ENCODE data around the gene MXRA7.

Gene MXRA7

DNA sequence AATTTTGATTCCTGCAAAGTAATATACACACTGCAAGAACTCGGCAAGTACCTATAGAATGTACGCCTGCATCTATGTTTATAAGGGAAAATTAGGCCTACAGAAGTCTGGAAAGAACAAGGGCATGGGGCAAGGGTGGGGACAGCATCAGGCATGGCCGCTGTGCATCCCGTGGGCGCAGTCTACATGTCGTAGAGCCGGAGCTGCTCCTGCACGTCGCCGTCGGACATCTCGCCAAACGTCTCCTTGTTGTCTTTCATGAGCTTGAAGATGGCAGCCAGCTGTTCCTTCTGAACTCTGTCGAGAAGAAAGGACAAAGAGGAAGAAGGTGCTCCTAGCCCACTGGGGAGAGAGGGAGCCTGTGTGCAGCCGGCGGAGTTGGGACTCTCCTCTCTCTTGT is 33.4 kb downstream of the MXRA7 start:
- no peak for DNase-seq (ENCODE audit: low spot score)

DNA sequence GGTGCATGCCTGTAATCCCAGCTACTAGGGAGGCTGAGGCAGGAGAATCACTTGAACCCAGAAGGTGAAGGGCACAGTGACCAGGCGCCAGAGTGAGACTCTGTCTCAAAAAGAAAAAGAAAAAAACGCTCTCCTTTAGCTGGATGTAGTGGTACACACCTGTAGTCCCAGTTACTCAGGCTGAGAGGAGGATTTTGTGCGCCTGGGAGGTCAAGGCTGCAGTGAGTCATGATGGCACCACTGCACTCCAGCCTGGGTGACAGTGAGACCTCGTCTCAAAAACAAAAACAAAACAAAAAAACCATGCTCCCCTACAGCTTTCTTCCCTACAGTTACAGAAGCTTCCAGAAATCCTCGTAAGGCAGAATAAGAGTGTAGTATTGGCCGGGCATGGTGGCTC is 34.1 kb downstream of the MXRA7 start:
- DNase-seq (ENCODE audit: low spot score): no peak

DNA sequence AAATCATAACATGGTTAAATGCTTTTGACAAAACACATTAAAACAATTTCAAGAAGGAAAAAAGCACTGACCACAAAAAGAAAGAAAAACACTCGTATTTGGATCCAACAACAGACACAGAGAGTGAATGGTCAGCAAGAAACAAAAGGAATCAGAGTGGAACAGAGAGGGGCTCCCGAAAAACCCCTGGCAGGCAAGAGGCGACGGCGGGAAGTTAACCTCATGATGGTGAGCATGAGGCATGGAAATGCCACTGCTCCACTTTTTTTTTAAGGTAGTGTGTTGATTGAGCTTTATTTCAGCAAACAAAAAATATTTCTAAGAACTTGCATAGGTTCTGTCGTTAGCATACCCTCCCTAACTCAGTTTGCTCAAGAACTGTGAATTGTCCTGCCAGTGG is 35.1 kb downstream of the MXRA7 start:
- DNase-seq (ENCODE audit: low spot score): no peak

DNA sequence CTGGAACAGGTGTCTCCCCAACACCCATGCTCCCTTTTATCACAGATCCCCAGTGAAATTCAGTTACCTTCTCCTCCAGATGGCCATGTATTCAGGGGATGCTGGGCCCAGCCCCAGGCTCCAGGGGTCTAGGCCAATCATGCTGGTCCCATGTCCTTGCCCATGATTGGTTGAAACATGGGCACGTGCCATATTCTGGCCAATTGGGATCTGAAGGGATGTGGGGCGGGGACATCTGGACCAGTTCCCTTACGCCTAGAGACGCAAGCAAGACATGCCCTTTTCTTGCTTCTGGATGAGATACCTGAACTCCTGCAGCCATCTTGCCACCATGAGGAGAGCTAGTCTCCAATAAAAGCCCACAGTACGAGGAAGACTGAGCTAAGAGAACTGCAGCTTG is 36.2 kb downstream of the MXRA7 start:
- DNase-seq (ENCODE audit: low spot score): no peak

DNA sequence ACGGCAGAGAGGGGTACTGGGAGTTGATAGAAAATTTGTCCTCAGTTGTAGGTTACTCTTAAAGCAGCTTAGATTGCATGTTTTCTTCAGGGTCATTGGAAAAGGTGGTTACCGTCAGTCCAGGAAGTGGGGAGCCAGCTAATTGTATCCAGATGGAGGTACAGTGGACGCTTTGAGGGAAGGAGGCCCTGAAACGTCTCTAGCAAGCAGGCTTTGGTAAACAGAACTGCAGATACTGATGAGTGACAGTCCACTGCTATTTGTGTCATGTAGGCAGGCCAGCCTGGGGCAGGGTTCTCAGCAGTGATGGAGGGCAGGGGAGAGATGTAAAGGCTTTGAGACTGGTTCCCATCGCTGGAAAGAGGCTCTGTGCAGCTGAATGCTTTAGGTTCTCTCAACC is 37.0 kb downstream of the MXRA7 start:
- DNase-seq (ENCODE audit: low spot score): no peak

DNA sequence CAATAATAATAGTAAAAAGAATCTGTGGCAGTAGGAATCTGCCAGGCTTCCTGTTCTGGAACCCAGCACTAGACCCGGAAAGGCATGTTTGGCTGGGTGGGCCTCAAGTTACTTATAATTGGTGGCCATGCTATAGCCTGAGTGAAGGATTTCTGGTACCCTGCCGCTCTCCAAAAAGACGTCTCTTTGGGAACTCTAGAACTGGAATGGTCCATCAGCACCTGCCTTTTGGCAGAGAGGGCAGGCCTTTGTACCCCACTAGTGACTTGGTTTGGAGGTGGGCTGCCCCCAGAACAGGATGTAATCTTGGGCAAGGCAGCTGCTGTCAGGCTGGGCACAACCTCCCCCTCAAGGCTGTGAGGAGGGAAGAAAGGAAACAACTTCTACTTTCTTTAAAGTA is 37.9 kb downstream of the MXRA7 start:
- no peak for DNase-seq (ENCODE audit: low spot score)

DNA sequence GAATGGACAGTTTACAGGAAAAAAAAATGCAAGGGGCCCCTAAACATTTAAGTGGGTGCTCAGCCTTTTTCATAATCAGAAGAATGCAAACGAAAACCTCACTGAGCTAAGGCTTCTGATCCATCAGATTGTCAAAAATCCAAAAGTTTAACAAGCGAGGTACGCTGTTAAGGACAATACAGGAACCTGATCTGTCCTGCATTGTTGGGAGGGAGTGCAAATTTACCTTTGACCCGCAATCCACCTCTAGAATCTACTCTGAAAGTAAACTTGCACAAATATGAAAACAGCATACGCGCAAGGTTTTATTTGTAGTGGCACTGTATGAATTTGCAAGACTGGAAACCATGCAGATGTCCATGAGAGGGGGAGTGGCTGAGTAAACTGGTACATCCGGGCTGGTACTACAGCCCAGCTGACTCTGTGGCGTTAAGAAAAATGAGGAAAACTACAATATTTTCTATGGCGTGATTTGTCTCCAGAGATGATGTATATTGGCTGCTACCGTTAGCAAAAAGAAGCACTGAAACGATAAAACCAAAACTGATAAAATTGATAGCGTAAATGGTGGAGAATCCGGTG is 38.4 kb downstream of the MXRA7 start:
- DNase-seq (ENCODE audit: low spot score): no peak

DNA sequence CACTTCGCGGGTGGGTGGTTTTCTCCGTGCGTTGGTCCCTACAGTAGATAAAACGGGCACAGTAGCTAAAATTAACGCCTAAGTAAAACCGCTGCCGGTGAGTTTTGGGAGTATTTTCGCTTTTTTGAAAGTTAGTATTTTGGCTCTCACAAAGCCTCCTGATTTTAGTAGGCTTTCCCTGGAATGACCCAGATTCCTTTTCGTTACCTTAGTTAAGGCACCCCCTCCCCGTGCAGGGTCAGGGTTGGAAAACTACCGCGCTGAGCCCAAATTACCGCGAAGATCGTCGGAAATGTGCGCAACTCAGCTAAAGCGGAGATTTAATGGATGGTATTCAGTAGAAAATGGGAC is 38.9 kb downstream of the MXRA7 start:
- DNase-seq (ENCODE audit: low spot score): no peak

DNA sequence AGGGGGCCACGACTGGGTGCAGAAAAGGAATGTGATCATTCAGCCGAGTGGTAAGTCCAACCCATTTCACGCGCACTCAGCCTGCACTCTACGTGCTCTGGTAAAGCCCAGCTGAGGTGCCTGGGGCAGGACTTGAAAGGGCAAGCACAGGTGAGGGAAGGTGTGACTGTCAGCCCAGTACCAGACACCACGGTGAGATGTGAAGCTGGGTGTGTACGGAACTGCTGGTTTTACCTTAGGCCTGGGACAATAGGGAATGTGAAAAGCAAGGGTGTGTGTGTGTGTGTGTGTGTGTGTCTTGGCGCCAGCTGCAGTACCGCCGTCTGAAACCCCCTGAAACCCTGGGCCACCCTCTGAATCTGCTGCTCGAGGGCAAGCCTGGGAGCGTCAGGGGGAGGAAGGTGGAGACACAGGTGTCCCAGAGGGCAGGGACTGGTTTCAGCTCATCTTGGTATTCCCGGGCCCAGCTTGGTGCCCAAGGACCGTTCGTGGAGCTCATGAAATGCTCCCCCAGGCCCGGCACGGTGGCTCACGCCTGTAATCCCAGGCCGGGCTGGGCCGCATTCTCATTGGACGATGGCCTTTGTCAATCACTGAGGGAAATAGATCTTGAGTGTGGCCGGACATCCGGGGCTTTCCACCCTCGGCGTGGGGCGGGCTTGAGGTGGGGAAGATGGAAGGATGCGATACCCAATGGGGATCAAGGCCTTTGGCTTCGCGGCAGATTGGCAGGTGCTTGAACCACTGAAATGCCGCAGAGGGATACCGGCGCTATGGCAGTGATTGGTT is 39.4 kb downstream of the MXRA7 start:
- DNase-seq (ENCODE audit: low spot score): peak; percentile 100

DNA sequence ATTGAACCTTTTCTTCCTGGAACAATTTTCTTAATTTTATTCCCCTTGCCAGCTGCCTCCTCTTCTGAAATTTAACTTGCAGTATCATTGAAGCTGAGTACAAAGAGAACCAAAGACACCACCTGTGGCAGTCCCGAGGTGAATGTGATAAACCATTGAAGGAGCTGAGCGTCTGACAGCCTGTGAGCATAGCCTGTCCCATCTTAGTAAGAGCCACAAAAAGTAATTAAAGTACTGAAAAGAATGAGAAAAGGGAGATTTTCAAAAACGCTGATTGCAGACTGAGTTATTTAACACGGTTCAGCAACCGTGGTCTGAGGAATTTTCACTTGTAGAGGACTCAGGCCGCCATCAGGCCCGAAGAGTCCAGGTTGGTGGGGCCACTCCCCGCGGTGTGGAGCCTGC is 40.0 kb downstream of the MXRA7 start:
- no peak for DNase-seq (ENCODE audit: low spot score)

DNA sequence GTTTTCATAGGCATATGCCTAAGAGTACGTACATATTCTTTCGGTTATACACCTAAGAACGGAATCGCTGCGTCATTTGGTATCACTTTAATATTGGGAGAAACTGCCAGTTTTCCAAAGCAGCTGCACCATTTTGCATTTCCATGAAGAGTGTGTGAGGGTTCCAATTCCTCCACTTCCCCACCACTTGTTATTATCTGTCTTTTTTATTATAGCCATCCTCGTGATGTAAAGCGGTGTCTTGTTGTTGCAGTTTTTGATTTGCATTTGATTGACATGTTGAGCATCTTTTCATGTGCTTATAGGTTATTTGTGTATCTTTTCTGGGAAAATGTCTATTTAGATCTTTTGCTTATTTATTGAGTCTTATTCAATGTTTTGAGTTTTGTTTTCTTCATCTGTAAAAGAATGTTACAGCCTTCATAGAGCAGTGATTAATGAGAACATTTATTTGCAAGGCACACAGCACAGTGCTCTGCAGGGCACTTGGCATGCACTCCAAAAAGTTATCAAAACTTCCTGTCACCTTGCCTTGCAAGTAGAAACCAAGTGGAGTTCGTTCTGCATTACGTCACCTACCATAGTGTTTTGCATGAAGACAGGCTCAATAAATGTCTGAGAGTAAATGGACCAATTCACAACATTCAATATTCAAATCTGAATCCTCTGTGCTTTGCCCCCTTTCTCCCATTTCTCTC is 40.6 kb downstream of the MXRA7 start:
- DNase-seq (ENCODE audit: low spot score): no peak

DNA sequence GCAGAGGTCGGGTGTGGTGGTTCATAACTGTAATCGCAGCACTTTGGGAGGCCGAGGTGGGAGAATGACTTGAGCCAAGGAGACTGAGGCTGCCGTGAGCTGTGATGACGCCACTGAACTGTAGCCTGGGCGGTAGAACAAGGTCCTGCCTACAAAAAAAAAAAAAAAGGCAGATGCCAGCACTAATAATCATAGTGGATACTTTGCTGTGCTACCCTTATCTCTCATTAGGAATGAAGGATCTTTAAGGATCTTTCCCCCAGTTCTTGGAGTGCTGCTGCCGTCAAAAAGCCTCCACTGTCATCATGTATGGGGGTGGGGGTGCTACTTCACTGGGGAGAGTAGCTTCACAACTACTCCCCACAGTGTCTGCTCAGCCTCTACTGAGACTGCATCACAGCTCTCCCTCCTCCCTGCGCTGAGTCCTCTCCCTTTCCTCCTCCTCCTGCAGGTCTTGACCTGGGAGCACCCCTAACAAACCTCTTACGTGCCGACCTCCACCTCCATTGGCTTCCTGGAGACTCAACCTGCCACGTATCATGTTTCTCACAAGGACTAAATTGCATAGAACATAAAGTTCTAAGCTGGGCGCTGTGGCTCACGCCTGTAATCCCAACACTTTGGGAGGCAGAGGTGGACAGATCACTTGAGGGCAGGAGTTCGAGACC is 42.8 kb downstream of the MXRA7 start:
- DNase-seq (ENCODE audit: low spot score): no peak

DNA sequence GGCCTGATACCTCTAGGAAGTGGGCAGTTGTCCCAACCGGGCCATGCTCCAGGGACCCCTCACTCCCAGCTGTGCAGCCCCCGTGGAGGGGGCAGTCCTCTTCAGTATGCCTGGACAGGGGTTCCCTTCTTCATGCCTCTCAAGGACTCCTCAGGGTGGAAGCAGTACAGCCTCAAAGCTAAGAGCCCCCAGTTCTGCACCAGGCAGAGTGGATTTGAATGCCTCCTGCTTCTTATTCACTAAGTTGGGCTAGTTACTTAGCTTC is 43.3 kb downstream of the MXRA7 start:
- no peak for DNase-seq (ENCODE audit: low spot score)

DNA sequence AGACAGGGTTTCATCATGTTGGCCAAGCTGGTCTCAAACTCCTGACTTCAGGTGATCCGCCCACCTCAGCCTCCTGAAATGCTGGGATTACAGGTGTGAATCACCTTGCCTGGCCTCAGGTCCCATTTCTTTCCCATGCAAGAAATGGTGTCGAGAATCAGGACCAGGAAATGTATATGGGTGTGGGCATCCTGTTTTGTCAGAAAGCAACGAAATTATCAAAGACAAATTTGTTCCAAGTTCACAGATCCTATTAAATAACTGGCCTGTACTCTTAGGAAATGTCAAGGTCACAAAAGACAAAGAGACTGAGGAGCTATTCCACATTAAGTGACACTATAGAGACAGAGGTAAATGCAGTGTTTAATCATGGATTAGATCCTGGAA is 50.1 kb downstream of the MXRA7 start:
- no peak for DNase-seq (ENCODE audit: low spot score)

DNA sequence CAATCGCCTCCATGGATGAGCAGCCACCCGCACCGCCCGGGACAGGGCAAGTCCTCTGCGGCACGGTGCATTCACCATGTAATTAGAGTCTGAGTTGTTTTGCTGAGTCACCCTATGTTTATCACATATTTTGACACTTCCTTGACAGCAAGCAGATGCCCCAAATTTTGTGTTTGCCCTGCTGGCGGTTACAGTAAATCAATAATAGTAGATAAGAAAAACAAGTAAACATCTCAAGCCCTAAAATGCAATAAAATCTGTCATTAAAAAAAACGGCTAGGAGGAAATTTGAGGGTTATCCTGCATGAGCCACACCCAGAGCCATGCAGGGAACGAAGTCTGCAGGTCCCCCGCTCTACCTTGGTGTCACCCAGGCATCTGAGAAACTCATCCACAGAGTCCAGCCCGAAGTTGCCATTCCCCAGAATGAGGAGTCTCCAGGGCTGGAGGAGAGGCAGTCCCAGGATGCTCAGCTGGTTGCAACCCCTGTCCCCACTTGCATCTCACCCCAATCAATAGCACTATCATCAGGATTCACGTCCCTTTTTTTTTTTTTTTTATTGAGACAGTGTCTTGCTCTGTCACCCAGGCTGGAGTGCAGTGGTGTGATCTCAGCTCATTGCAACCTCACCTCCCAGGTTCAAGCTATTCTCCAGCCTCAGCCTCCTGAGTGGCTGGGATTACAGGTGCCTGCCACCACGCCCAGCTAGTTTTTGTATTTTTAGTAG is 50.7 kb downstream of the MXRA7 start:
- peak; percentile 15 for DNase-seq (ENCODE audit: low spot score)

DNA sequence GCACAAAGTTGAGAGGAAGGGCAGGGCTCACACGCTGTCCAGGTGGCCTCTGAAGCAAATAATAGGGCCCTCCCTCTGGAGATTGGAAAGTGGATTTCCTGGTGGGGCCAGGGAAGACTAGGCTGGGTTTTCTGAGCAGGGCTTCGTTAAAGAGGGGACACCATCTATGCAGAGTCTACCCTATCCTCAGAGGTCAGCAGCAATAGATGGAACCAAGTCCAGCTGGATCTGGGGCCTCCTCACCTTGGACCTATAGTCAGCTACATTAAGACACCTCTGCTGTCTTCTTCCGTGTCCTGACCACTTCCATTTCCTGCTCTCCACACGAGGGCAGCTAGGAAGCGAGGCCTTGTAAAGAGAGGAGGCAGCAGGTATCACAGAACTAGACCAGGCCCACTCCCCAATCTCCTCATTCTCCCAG is 52.5 kb downstream of the MXRA7 start:
- no peak for DNase-seq (ENCODE audit: low spot score)

DNA sequence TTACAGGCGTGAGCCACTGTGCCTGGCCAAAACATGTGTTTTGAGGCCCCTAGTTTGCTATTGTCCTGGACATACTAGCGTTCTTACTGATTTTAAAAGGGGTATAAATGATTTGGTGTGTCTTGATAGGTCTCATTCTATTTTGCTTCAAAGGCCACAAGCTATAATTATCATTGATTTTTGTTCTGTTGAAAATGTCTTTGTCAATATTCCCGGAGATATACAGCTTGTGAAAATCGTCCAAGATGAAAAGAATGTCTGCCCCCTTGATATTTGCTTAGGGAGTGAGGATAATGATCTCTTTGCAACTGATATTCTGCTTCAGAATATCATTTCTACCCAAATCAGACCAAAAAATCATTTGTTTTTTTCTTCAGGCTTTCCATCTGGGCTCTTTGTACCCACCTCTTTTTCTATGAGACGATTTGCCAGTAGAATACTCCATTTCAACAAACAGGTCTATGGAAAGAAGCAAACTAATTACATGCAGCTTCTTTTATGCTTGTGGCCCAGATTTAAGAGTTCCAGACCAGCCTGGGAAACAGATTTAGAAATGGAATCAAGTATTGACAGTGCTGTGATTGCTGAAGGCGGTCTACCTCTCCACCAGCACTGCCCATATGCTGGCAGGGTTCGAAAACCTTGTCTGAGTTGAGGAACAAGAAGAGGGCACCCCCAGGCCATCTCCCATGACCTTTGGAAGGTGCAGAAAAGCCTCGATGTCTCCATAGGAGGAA is 53.1 kb downstream of the MXRA7 start:
- DNase-seq (ENCODE audit: low spot score): no peak

DNA sequence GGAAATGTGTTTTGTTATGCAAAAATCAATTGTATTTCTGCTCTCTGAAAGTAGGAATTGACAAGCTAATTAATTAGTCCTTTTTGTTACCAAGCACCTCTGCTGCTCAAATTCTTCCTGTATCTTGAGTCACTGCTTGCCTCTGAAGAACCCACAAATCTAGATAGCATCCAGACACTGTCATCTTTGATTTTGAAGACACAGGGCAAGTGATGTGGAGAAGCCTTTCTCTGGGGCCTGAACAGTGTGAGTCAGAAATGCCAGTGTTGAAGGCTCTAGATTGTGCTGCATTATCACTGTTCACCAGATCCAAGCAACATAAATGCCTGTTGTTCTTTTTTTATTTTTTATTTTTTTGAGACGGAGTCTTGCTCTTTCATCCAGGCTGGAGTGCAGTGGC is 56.4 kb downstream of the MXRA7 start:
- DNase-seq (ENCODE audit: low spot score): no peak

DNA sequence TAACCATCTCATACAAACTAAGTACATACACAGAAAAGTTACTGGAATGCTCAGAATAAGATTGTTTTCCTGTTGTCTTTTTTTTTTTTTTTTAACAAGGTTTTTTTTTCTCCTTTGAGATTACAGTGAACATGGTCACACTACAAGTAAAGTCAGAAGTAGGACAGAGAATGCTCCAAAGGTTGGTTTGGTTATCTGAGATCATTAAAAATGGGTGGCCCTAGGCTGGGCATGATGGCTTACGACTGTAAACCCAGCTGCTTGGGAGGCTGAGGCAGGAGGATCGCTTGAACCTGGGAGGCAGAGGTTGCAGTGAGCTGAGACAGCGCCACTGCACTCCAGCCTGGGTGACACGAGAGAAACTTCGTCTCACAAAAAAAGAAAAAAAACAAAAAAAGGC is 60.3 kb downstream of the MXRA7 start:
- DNase-seq (ENCODE audit: low spot score): no peak

DNA sequence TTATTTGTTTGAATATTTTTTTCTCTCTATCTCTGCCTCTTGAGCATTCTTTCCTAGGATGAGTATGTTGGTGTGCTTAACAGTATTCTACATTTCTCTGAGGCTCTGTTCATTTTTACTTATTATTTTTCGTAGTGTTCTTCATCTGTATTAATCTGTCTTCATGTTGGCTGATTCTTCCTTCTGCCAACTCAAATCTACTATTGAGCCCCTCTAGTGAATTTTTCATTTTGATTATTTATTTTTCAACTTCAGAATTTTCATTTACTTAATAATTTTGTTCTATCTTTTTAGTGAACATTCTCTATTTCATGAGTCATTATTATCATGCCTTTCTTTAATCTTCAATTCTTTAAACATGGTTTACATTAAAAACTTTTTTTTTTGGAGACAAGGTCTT is 64.1 kb downstream of the MXRA7 start:
- DNase-seq (ENCODE audit: low spot score): no peak

DNA sequence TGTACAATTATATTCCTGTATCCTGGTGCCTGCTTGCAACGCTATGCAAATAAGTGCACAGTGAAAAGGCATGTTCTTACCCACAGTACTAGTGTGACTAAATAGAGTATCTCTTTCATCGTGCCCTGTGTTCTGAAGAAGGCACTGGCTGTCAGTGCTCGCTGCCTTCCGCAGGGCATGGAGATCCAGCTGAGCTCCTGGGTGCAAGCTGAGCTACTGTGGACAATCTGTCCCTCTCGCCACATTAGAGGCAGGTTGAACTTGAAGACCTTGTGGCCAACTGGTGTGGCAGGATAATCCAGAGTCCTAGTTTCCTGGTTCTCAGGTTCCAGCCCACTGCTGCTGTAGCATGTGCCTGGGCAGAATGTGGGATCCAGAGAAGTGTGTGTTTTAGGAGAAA is 65.3 kb downstream of the MXRA7 start:
- no peak for DNase-seq (ENCODE audit: low spot score)

DNA sequence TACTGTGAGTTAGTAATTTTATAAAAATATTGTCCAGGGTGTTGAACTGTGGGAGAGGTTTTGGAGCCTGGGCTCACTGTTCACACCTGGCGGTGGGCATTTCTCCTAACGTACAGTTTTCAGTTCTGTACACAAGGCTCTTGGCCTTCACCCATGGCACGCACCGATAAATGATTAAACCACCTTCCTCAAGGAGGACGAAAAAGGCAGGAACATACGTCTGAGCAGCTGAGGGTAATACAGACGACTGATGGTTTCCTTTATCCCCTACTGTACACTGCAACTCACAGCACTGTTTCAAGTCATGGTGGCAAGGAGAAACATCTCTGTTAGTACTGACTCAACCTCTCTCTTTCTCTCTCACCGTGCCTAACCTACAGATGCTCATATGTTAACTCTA is 65.8 kb downstream of the MXRA7 start:
- no peak for DNase-seq (ENCODE audit: low spot score)

All from kidney capillary endothelial cell (primary cell).